Raji (cell line): ENCODE measurements around the gene MAP1B.

Source experiments
- POLR2A ChIP-seq: IDR thresholded peaks from 2 replicates; pipeline ENCODE4 v1.6.1; 2011; ENCODE audit warnings: low read depth, low read length, control low read depth; ENCODE audit not compliant: insufficient read depth

The MAP1B gene

DNA sequence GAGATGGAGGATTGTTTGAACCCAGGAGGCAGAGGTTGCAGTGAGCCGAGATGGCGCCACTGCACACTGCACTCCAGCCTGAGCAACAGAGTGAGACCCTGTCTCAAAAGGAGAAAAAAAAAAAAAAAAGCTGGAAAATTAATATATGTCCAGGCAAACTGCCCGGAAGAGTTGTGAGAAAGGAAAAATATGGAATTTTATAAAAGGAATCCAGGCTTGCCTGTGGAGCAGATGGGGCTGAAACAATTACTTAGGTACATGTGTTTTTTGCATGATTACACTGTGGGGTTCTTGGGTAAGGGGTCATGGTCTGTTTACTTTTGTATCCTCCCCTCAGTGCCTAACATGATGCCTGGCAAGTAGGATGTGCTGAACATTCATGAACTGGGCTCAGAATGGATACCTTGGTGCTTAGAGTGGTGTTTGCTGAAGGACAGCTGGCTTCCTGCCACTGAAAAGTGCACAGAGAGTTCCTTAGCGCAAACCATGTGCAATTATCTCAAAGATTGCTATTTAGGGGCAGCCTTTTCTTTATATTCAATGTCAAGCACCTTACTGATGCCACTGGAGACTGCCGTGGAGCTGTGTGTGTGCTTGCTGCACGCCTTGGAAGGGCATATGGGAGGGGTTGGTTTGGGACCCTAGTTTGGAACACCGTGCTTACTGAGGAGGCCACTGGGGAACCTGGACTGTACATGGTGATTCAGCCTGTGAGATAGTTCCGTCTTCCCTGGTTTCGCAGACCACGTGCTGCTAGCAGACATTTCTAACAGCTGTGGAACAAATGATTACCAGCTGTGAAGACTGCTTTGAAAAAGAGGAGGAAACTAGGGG, 78.4 kb downstream of the MAP1B start:
- no peak for TF ChIP-seq POLR2A

DNA sequence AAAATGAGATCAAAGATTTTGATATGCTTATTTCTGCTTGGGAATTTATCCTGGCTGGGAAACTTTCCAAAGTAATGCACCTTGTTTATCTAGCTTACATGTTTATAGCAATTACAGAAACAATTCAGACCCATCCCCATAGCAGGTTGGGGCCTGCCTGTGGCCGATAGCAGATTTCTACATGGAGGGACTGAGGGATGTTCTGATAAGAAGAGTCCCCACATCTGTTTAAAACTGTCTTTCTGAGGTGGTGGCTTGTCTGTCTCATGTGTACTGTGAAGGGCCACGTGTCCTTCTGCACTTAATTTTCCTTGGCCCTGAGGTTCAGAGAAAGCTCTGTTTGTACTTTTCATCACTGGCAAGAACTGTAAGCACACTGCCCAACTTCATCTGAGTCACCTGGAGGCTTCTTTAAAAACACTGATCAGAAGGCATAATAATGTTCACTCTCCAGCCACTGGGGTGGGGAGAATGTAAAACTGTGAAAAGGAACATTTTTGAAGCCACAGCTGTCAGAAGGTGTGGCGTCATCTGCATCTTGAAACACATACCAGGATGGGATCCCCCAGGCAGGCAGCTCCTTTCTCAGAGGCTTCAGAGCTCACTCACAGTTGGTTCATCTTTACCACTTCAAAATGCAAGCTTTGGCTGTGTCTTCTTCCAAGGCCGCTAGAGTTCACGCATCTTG, 80.3 kb downstream of the MAP1B start:
- no peak for TF ChIP-seq POLR2A

DNA sequence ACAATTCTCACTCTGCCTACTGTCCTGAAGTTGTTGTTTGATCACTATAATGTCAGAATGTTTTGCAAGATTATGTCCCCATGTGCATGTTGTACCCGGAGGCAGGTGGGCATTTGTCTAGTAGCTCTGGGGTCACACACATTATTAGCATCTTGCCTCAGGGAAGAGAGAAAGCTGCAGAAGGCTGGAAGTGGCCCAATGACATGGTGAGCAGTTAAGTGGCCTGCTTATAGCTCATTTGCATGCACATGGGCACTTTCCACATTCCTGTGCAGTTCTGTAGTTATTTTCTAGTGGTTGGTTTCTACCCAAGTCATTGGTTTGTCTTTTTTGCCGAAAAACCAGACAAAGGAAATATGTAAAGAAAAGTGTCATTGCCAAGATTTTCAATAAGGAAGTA, 80.9 kb downstream of the MAP1B start:
- no peak for TF ChIP-seq POLR2A

DNA sequence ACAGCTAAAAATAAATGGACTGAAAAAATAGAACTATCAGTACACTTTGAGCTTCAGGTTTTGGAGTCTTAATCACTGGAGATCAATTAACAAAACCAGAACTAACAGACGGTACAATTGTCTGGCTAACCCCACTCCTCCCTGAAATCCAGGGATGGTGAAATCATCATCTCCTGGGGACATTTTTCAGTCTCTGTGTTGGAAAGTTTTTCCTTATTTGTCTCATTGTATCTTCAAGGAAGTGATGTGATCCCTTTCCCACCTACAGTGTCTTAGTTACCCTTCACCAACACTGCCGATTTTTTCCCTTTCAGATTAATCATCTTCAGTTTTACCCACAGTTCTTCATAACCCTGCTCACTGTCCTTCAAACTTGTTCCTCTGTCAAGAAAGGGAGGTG, 81.9 kb downstream of the MAP1B start:
- no peak for TF ChIP-seq POLR2A

DNA sequence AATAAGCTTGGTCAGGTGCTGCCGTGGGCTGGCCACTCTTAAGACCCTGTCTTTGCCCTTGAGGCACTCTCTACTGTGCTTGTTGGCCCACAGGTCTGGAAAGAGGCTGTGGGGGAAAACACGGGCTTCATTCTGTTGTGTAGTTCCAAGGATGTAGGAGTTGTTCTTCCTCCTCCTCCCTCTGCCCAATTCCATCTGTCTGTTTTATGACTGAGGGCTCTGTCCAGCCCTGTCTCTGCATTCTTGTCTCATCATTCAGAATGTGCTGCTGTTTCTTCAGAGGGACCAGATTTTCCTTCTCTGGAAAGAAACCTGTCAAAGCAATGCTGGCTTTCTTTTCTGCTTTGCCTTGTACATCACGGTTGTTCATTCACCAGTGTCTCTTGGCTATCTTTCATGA, 84.1 kb downstream of the MAP1B start:
- TF ChIP-seq POLR2A: no peak

DNA sequence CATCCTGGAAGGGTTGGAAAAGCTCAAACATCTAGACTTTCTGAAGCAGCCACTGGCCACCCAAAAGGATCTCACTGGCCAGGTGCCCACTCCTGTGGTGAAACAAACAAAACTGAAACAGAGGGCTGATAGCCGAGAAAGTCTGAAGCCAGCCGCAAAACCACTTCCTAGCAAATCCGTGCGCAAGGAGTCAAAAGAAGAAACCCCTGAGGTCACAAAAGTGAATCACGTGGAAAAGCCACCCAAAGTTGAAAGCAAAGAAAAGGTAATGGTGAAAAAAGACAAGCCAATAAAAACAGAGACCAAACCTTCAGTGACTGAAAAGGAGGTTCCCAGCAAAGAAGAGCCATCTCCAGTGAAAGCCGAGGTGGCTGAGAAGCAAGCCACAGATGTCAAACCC, 87.6 kb downstream of the MAP1B start:
- TF ChIP-seq POLR2A: no peak

DNA sequence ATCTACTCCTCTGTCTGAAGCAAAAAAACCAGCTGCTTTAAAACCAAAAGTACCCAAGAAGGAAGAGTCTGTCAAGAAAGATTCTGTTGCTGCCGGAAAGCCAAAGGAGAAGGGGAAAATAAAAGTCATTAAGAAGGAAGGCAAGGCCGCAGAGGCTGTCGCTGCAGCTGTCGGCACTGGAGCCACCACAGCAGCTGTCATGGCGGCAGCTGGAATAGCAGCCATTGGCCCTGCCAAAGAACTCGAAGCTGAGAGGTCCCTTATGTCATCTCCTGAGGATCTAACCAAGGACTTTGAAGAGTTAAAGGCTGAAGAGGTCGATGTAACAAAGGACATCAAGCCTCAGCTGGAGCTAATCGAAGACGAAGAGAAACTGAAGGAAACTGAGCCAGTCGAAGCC, 88.3 kb downstream of the MAP1B start:
- no peak for TF ChIP-seq POLR2A

DNA sequence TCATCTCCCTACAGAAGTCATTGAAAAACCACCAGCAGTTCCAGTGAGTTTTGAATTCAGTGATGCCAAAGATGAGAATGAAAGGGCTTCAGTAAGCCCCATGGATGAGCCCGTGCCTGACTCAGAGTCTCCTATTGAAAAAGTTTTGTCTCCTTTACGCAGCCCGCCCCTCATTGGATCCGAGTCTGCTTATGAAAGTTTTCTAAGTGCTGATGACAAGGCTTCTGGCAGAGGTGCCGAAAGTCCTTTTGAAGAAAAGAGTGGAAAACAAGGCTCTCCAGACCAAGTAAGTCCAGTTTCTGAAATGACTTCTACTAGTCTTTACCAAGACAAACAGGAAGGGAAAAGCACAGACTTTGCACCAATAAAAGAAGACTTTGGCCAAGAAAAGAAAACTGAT, 90.1 kb downstream of the MAP1B start:
- TF ChIP-seq POLR2A: no peak

DNA sequence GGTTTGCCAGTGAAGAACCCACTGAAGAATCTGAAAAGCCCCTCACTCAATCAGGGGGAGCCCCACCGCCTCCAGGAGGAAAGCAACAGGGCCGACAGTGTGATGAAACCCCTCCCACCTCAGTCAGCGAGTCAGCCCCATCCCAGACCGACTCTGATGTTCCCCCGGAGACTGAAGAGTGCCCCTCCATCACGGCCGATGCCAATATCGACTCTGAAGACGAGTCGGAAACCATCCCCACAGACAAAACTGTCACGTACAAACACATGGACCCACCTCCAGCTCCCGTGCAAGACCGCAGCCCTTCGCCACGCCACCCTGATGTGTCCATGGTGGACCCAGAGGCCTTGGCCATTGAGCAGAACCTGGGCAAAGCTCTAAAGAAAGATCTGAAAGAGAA, 92.4 kb downstream of the MAP1B start:
- TF ChIP-seq POLR2A: no peak

DNA sequence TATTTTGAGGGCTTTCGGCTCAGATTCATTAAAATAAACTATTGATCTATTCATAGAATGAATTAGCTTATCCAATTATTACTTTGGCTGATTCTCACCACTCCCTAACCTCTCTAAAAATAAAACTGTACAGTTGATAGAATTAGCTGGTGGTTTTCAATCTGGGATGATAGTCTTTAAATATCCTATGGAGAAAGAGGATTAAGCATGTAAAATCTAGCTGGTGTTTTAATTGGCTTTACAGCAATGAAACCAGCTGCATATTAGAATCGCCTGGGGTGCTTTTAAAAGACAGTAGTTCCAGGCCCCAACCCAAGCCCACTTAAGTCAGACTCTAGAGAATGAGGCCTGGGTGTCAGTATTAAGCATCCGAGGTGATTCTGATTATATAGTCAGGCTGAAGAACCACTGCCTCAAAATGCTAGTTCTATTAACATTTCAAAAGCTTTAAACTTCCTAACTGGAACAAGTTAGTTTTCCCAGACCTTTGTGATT, 95.1 kb downstream of the MAP1B start:
- no peak for TF ChIP-seq POLR2A

DNA sequence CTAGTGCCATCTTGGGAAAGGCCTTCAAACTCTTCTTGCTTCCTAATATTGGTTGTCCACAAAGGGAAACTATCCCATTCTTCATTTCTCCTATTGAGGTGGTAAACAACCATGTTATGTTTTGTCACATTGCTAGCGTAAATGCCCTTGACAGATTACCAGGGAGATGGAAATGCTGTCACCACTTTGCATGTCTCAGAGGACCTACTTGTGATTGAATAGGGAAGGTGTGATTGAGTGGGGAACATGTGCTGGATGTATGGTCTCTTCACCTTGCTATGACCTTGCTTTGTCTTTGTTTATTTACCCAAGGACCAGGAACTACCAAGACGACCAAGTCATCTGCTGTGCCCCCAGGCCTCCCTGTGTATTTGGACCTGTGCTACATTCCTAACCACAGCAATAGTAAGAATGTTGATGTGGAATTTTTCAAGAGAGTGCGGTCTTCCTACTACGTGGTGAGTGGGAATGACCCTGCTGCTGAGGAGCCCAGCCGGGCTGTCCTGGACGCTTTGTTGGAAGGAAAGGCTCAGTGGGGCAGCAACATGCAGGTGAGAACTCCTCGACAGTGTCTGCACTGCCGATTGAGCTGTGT, 96.1 kb downstream of the MAP1B start:
- no peak for TF ChIP-seq POLR2A

DNA sequence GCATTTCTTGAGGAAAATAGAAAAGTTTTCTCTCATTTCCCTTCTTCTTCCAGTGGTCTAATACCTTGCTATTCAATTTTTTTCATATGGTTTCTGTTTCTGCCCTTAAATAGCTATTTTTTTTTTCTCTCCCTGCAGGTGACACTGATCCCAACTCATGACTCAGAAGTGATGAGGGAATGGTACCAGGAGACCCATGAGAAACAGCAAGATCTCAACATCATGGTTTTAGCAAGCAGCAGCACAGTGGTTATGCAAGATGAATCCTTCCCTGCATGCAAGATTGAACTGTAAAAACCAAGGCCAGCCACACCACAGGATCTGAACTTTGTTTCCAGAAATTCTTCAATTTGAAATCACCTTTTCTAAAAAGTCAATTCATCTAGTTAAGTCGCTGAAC, 97.7 kb downstream of the MAP1B start:
- TF ChIP-seq POLR2A: no peak

DNA sequence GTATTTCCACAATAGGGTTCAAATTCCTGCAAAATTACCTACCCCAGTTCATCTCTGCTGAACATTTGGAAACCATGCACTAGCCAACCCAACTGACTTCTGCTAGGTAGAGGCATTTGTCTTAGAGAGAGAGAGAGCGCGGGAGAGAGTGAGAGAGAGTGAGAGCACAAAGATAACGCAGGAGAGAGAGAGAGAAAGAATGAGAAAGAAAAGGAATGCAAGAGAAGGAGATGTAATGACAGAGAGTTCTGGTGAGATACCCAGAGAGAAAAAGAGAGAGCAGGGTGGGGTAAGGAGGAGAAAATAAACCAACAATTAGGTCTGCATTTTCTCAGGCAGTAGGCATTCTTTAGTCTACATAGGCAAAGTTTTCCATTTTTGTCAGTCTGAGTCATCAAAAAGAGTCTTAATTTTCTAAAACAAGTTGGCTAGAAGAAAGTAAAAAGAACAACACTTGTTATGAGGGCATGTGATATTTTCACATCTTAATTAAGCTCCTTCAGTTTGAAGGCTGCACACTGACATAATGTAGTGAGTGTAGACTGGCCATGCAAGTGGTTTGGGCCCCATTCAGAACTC, 98.2 kb downstream of the MAP1B start:
- TF ChIP-seq POLR2A: no peak

DNA sequence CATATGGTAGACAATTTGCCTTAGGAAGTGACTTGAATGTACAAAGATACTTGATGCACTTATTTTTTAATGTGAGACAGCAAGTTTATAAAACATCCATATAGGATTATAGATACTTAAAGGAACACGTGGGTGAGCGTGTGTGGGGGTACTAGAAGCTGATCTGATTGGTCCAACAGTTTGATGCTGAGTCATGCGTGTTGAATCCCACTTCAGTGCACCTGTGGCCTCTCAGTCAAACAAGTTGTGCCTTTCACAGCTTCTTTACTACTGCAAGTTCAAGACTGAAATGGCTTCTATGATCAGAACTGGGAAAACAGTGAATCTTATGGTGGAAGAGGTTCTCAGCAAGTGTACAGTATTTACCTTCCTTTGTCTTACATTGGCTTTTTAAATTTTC, 98.9 kb downstream of the MAP1B start:
- TF ChIP-seq POLR2A: no peak

DNA sequence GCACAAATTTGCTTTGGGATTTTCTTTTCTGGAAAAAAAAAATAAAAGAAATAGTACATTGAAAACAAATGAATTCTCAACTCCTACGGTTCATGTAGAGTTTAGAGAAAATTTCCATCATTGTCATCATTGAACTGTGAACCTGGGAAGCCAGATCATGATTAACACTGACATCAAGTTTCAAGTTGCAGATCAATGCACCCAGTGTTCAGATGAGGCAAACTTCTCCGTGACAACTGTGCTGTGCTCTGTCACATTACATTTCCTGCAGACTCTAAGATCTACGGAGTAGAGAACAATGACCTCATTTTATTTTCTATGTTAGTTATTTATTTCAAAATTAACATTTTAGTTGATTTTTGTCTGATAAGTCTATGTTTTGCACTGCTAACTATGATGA, 99.7 kb downstream of the MAP1B start:
- no peak for TF ChIP-seq POLR2A

DNA sequence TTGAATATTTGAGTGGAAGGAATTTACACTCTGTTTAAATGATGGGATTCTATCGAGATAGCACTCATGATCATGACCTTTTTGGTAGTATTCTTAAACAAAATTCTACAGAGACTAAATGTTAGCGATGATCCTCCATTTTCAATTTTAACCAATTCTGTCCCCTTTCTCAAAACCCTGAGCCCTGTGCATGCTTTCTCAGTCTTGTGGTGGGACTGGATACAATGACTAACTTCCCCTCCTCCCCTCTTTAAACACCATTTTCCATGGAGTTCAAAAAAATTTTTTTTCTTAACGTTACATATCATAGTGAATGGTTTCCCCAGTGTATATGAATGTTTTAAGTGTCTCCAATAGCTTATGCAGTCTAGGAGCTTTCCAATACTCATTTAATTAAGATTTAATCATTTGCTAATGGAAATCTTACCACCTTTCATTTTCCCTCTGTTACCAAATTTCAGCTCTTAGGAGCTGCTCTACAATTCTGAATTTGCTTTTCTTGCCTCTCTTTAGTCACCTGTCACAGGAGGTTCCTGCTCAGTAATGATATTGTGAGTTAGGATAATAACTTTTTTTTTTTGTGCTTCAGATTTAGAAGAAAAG, 101.2 kb downstream of the MAP1B start:
- TF ChIP-seq POLR2A: no peak
